Stimulated activated CD4-positive, alpha-beta T cell treated with anti-CD3 and anti-CD28 coated beads, Interleukin-1b, Interleukin-23, amount 100 ng/mL, for 1 hour (primary cell): ENCODE measurements around the gene NDUFB5.

ENCODE experiments used
- DNase-seq, 2 donors: peaks; one replicate each; pipeline ENCODE4 v3.0.0-alpha.2; 2020; ENCODE audit warnings: low read depth in 2 of 2

NDUFB5 gene

DNA sequence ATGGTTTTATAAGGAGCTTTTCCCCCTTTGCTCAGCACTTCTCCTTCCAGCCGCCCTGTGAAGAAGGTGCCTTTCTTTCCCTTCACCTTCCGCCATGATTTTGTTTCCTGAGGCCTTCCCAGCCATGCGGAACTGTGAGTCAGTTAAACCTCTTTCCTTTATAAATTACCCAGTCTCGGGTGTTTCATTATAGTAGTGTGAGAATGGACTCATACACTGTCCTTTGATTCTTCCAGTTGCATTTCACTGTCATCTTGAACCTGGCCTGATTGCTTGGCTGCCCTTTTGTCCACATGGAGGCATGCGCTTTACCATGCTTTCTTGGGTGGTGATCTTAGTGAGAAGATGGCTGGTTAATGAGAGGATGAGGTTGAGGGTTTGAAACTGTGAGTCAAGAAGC is 71.5 kb downstream of the NDUFB5 start:
- no peak for DNase-seq
